Neural progenitor cell (in vitro differentiated cells): ENCODE data around the gene KCTD11. TPM values are rescaled to one million over a fixed set of nuclear protein-coding genes. Genes with fewer than 3 reads are reported as not detected.
"Not testable (repeated sequence)": the region's sequence is repeated elsewhere in the genome, so short reads cannot be mapped to it uniquely, and the experiment has no call there.

Experiments
- DNase-seq: peaks from one replicate; pipeline ENCODE4 v3.0.0-alpha.2; 2016; ENCODE audit warnings: low spot score
- H2AFZ ChIP-seq: fragments of 200-600 bp; sonication (generic); replicated peaks from 2 replicates; pipeline ENCODE4 v1.6.1; 2016; ENCODE audit warnings: antibody characterized with exemption
- H3F3A ChIP-seq: fragments of 200-600 bp; sonication (generic); 2 replicates; pipeline ENCODE4 v1.6.1; 2016; ENCODE audit warnings: antibody characterized with exemption, low read depth
- H3K27ac ChIP-seq: fragments of 200-600 bp; sonication (generic); 2 replicates; pipeline ENCODE4 v1.5.1; 2016; ENCODE audit warnings: mild to moderate bottlenecking
- H3K27me3 ChIP-seq: fragments of 200-600 bp; sonication (generic); 2 replicates; pipeline ENCODE4 v1.6.1; 2016; ENCODE audit warnings: mild to moderate bottlenecking, moderate library complexity
- H3K36me3 ChIP-seq: fragments of 200-600 bp; sonication (generic); 2 replicates; pipeline ENCODE4 v1.5.1; 2016
- H3K4me1 ChIP-seq: fragments of 200-600 bp; sonication (generic); 2 replicates; pipeline ENCODE4 v1.6.1; 2016; ENCODE audit warnings: mixed run types
- H3K4me2 ChIP-seq: fragments of 200-600 bp; sonication (generic); 2 replicates; pipeline ENCODE4 v1.6.1; 2016
- H3K4me3 ChIP-seq: fragments of 200-600 bp; sonication (generic); 2 replicates; pipeline ENCODE4 v1.5.1; 2016
- H3K79me2 ChIP-seq: fragments of 200-600 bp; sonication (generic); 2 replicates; pipeline ENCODE4 v1.6.1; 2016; ENCODE audit warnings: low read depth
- H3K9ac ChIP-seq: fragments of 200-600 bp; sonication (generic); 2 replicates; pipeline ENCODE4 v1.6.1; 2016
- H3K9me3 ChIP-seq: fragments of 200-600 bp; sonication (generic); 2 replicates; pipeline ENCODE4 v1.5.1; 2016; ENCODE audit warnings: low read depth
- H4K20me1 ChIP-seq: fragments of 200-600 bp; sonication (generic); 2 replicates; pipeline ENCODE4 v1.6.1; 2016; ENCODE audit warnings: low read depth
- H3K27ac Mint-ChIP-seq: 3 replicates; pipeline ENCODE4 v1.8.0; 2021; ENCODE audit warnings: mixed read lengths
- H3K27me3 Mint-ChIP-seq: 2 replicates; pipeline ENCODE4 v1.8.0; 2022; ENCODE audit warnings: low read depth, mild to moderate bottlenecking, inconsistent platforms, moderate library complexity, mixed read lengths; ENCODE audit not compliant: insufficient read depth
- H3K36me3 Mint-ChIP-seq: 3 replicates; pipeline ENCODE4 v1.8.0; 2021; ENCODE audit warnings: mixed read lengths
- H3K4me1 Mint-ChIP-seq: 3 replicates; pipeline ENCODE4 v1.8.0; 2021; ENCODE audit warnings: mixed read lengths
- H3K4me3 Mint-ChIP-seq: 3 replicates; pipeline ENCODE4 v1.8.0; 2021; ENCODE audit warnings: mild to moderate bottlenecking, moderate library complexity, mixed read lengths
- H3K9me3 Mint-ChIP-seq: 3 replicates; pipeline ENCODE4 v1.8.0; 2020; ENCODE audit warnings: mixed read lengths
- EZH2 ChIP-seq: fragments of 200-600 bp; sonication (generic); IDR thresholded peaks from 2 replicates; pipeline ENCODE4 v1.6.1; 2017; ENCODE audit warnings: antibody characterized with exemption, mild to moderate bottlenecking, moderate library complexity
- EZH2phosphoT487 ChIP-seq: fragments of 200-600 bp; sonication (generic); IDR thresholded peaks from 2 replicates; pipeline ENCODE4 v1.6.1; 2017; ENCODE audit warnings: antibody characterized with exemption
- total RNA-seq: library from RNA; depleted of rRNA; stranded (reverse); fragments of >200 nt; gene quantifications from 2 replicates; pipeline ENCODE4 v1.2.3, GENCODE V29; 2015; ENCODE audit warnings: low replicate concordance
- TF ChIP-seq, protein P1 (sequence below): fragments of 200-600 bp; sonication (generic); IDR thresholded peaks from 2 replicates; pipeline ENCODE4 v1.5.1; 2017; ENCODE audit warnings: antibody characterized with exemption, mild to moderate bottlenecking

KCTD11 gene
- total RNA-seq, 1 donor from 2014 or later: 2.7 TPM

DNA sequence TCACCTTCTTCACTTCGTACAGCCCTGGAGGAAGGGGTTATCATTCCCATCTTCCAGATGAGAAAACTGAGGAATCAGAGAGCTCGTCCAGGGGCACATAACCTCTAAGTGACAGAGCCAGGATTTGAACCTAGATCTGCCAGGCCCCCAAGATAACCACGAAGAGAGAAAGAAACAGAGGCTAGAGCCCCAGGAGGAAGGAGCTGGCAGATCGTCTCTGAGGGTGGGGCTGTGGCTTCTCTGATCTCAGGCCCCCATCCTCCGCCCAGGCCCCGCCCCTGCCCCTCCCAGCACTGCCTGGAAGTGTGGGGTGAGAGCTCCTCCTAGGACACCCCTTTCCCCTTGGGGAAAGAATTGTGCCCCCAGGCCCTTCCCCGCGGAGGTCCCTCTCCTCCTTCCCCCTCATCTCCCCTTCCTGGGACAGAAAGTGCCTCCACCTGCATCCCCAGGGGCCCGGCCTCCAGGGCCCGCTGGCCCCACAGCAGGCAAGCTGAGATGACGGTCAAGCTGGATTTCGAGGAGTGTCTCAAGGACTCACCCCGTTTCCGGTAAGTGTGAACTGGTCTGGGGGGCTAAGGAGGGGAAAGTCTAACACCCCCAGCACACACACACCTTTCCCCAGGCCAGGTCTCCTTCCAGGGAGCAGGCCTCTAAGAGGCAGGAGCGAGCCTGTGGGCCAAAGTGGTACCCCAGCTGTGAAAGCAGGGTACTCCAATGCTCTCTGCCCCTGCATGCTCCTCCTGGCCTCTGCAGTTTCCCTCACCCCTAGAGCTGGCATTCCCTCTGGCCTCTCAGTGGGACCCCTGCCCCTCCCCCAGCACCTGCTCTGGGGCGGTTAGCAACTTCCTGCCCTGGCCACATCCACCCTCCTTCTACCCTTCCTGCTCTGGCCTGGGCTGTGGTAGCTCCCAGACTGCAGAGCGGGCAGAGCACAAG lies 15.5 kb upstream of the KCTD11 start, which contains the start of gene ACAP1:
ACAP1 (plus strand) TSS at position 290 of the 936 bp plus-strand sequence; CDS start at position 496, 206 bp downstream.
- Histone ChIP-seq H4K20me1 (no peaks in the 10 kb centered on the region), H3K4me3 (no peak within 1 kb of the TSS), H3K9ac (no peak within 1 kb of the TSS), H3F3A (peaks cover 12% of the 10 kb centered on the region), H3K36me3 (no peaks in the 10 kb centered on the region), H2AFZ (peak within 1 kb of the TSS; percentile 96), H3K79me2 (no peaks in the 10 kb centered on the region), H3K9me3 (no peaks in the 10 kb centered on the region), H3K4me1 (peaks cover 7% of the 10 kb centered on the region), H3K27me3 (no peaks in the 10 kb centered on the region), H3K27ac (no peak within 1 kb of the TSS), H3K4me2 (peak within 1 kb of the TSS; percentile 42)
- H3K4me1 Mint-ChIP-seq: peaks cover 14% of the 10 kb centered on the region
- no peak for DNase-seq
- peak within 1 kb of the TSS; percentile 58 for H3K4me3 Mint-ChIP-seq
- H3K36me3 Mint-ChIP-seq: no peaks in the 10 kb centered on the region
- peaks cover 7% of the 10 kb centered on the region for H3K27me3 Mint-ChIP-seq
- no peak for TF ChIP-seq EZH2
- TF ChIP-seq, protein P1, sequence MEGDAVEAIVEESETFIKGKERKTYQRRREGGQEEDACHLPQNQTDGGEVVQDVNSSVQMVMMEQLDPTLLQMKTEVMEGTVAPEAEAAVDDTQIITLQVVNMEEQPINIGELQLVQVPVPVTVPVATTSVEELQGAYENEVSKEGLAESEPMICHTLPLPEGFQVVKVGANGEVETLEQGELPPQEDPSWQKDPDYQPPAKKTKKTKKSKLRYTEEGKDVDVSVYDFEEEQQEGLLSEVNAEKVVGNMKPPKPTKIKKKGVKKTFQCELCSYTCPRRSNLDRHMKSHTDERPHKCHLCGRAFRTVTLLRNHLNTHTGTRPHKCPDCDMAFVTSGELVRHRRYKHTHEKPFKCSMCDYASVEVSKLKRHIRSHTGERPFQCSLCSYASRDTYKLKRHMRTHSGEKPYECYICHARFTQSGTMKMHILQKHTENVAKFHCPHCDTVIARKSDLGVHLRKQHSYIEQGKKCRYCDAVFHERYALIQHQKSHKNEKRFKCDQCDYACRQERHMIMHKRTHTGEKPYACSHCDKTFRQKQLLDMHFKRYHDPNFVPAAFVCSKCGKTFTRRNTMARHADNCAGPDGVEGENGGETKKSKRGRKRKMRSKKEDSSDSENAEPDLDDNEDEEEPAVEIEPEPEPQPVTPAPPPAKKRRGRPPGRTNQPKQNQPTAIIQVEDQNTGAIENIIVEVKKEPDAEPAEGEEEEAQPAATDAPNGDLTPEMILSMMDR: no peak
- TF ChIP-seq EZH2phosphoT487: no peak
- H3K27ac Mint-ChIP-seq: peak within 1 kb of the TSS; percentile 72
- no peaks in the 10 kb centered on the region for H3K9me3 Mint-ChIP-seq

DNA sequence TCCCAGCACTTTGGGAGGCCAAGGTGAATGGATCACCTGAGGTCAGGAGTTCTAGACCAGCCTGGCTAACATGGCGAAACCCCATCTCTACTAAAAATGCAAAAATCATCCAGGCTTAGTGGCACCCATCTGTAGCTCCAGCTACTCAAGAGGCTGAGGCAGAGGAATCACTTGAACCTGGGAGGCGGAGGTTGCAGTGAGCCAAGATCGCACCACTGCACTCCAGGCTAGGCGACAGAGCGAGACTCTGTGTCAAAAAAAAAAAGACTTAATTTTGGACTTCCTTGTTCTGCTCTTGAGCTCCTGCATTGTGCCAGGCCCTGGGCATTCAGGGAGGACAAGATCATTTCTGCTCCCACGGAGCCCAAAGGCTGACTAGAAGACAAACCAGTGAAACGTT lies 14.4 kb upstream of the KCTD11 start:
- H3K9ac ChIP-seq, H3K4me3 ChIP-seq, H3K4me3 Mint-ChIP-seq, H3K36me3 ChIP-seq, H3K4me1 Mint-ChIP-seq, H4K20me1 ChIP-seq, H3K27me3 Mint-ChIP-seq, H3K27ac Mint-ChIP-seq, H2AFZ ChIP-seq, H3K9me3 Mint-ChIP-seq, DNase-seq, H3K36me3 Mint-ChIP-seq, H3K9me3 ChIP-seq, H3K4me1 ChIP-seq, H3K27me3 ChIP-seq, H3K4me2 ChIP-seq, H3K27ac ChIP-seq, H3K79me2 ChIP-seq: not testable (repeated sequence)
- peaks cover 12% of the 10 kb centered on the region for H3F3A ChIP-seq

DNA sequence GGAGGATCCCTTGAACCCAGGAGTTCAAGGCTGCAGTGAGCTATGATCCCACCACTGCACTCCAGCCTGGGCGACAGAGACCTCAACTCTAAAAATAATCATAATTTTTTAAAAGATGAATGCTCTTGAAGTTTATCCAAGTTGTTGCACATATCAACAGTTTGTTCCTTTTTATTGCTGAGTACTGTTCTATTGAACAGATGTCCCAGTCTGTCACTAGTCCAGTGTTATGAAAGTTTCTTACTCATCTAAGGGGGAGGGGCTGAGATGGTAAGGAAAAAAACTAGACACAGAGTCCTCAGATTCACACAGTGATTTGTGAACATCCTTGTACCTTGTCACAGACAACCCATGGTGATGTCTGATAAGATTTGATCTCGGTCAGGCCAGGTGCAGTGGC lies 11.8 kb upstream of the KCTD11 start:
- H3K27ac Mint-ChIP-seq: no peak overlapping the region
- Histone ChIP-seq H3K36me3 (no peaks in the 10 kb centered on the region), H3K79me2 (no peaks in the 10 kb centered on the region), H3K9ac (no peak overlapping the region), H2AFZ (no peak overlapping the region), H3K27ac (no peak overlapping the region), H3K9me3 (no peaks in the 10 kb centered on the region), H3K4me1 (peaks cover 7% of the 10 kb centered on the region), H3K27me3 (no peaks in the 10 kb centered on the region), H3K4me2 (no peak overlapping the region), H3K4me3 (no peak overlapping the region), H3F3A (peaks cover 12% of the 10 kb centered on the region), H4K20me1 (no peaks in the 10 kb centered on the region)
- no peak for DNase-seq
- TF ChIP-seq, protein P1: no peak
- TF ChIP-seq EZH2phosphoT487 (no peak), EZH2 (no peak)
- no peaks in the 10 kb centered on the region for H3K9me3 Mint-ChIP-seq
- peaks cover 9% of the 10 kb centered on the region for H3K27me3 Mint-ChIP-seq
- no peaks in the 10 kb centered on the region for H3K36me3 Mint-ChIP-seq
- H3K4me1 Mint-ChIP-seq: peaks cover 7% of the 10 kb centered on the region
- no peak overlapping the region for H3K4me3 Mint-ChIP-seq

DNA sequence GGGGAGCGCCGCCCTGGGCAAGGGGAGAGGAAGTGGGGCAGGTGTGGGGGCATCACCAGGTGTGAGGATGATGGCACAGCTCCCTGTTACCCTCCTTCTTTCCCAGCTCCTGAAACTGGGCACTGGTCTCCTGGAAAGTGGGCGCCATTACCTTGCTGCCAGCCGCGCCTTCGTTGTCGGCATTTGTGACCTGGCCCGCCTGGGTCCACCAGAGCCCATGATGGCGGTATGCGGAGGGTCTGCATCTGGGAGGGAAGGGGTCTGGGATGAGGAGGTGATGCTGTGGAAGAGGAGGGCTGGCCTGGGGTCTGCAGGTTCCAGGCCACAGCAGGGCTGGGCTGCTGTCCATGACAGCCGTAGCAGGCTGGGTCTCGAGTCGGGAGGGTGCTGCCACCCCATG lies 10.1 kb upstream of the KCTD11 start:
- H3K9ac ChIP-seq: no peak overlapping the region
- H3K4me3 ChIP-seq: no peak overlapping the region
- no peaks in the 10 kb centered on the region for H3K9me3 ChIP-seq
- Mint-ChIP-seq H3K9me3 (no peaks in the 10 kb centered on the region), H3K27ac (no peak overlapping the region), H3K4me1 (peaks cover 8% of the 10 kb centered on the region), H3K27me3 (peaks cover 7% of the 10 kb centered on the region), H3K36me3 (no peaks in the 10 kb centered on the region), H3K4me3 (no peak overlapping the region)
- H3K36me3 ChIP-seq: no peaks in the 10 kb centered on the region
- TF ChIP-seq EZH2: no peak
- no peak for TF ChIP-seq EZH2phosphoT487
- no peak overlapping the region for H3K4me2 ChIP-seq
- H3K4me1 ChIP-seq: peaks cover 2% of the 10 kb centered on the region
- no peak for DNase-seq
- no peaks in the 10 kb centered on the region for H3K27me3 ChIP-seq
- H3K27ac ChIP-seq: no peak overlapping the region
- peaks cover 17% of the 10 kb centered on the region for H3F3A ChIP-seq
- H2AFZ ChIP-seq: no peak overlapping the region
- no peaks in the 10 kb centered on the region for H3K79me2 ChIP-seq
- H4K20me1 ChIP-seq: no peaks in the 10 kb centered on the region
